Measurements from ENCODE around the gene TIMM22.

Gene TIMM22

DNA sequence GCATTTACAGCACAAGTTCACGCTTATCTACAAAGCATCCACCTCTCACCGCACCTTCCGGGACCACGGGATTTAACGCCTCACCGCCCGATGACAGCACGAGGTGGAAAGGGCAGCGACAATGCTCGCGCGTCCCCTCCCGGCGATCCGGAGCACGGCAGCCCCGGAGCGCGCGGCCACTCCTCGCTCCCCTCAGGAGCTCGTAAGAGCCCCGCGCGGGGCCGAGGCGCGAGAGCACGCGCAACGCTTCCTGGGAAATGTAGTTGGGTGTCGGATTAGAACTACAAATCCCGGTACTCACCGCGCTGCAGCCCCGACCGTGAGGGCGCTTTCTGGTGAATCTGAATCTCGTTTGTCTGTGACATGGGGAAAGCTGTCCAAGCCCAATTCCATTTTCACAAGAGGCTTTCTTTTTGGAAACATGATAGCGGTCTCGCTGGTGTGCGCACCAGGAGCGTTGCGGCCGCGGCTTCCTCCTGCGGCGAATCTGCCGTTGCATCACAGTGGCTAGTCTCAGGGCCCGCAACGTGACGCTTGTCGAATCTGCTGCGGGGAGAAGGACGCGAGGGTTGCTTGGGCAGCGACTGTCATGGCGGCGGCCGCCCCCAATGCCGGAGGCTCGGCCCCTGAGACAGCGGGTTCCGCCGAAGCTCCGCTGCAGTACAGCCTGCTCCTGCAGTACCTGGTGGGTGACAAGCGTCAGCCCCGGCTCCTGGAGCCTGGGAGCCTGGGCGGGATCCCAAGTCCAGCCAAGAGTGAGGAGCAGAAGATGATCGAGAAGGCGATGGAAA, at the start of gene TIMM22 (continued):
- TF ChIP-seq HOXD13 (CRISPR knock-in tag; IDR thresholded peaks at IDR 0.05; ENCODE audit: borderline replicate concordance) (no peak; the same call in 1 of the 2 replicates), HOXA7 (CRISPR knock-in tag; IDR thresholded peaks at IDR 0.05; ENCODE audit: borderline replicate concordance) (no peak), ZNF132 (tag by site-specific recombination; IDR thresholded peaks at IDR 0.05; ENCODE audit: borderline replicate concordance) (no peak), ZNF311 (tag by site-specific recombination; IDR thresholded peaks at IDR 0.05; ENCODE audit: borderline replicate concordance) (no peak), KLF16 (tag by site-specific recombination; IDR thresholded peaks at IDR 0.05) (peak; percentile 93), ZEB2 (tag by site-specific recombination; IDR thresholded peaks at IDR 0.05) (peak; percentile 96), ZNF560 (tag by site-specific recombination; IDR thresholded peaks at IDR 0.05; ENCODE audit: borderline replicate concordance) (no peak), ZNF23 (tag by site-specific recombination; IDR thresholded peaks at IDR 0.05; ENCODE audit: borderline replicate concordance) (no peak), ZNF707 (tag by site-specific recombination; IDR thresholded peaks at IDR 0.05) (no peak), ZNF221 (tag by site-specific recombination; IDR thresholded peaks at IDR 0.05; ENCODE audit: borderline replicate concordance) (no peak), ZFP69B (tag by site-specific recombination; IDR thresholded peaks at IDR 0.05) (peak; percentile 54), ZNF555 (tag by site-specific recombination; conservative IDR thresholded peaks at IDR 0.05) (no peak), ZNF830 (tag by site-specific recombination; IDR thresholded peaks at IDR 0.05; ENCODE audit: low read depth) (no peak), ZNF366 (tag by site-specific recombination; conservative IDR thresholded peaks at IDR 0.05) (peak; percentile 57; the same call in 1 of the 2 replicates), ZNF624 (tag by site-specific recombination; IDR thresholded peaks at IDR 0.05) (no peak), ZNF473 (tag by site-specific recombination; IDR thresholded peaks at IDR 0.05) (no peak), ZNF548 (tag by site-specific recombination; IDR thresholded peaks at IDR 0.05) (no peak), ZIC2 (tag by site-specific recombination; IDR thresholded peaks at IDR 0.05) (peak; percentile 70), ZNF121 (tag by site-specific recombination; IDR thresholded peaks at IDR 0.05) (peak; percentile 41; the same call in 1 of the 2 replicates)
- TF ChIP-seq, protein P1, sequence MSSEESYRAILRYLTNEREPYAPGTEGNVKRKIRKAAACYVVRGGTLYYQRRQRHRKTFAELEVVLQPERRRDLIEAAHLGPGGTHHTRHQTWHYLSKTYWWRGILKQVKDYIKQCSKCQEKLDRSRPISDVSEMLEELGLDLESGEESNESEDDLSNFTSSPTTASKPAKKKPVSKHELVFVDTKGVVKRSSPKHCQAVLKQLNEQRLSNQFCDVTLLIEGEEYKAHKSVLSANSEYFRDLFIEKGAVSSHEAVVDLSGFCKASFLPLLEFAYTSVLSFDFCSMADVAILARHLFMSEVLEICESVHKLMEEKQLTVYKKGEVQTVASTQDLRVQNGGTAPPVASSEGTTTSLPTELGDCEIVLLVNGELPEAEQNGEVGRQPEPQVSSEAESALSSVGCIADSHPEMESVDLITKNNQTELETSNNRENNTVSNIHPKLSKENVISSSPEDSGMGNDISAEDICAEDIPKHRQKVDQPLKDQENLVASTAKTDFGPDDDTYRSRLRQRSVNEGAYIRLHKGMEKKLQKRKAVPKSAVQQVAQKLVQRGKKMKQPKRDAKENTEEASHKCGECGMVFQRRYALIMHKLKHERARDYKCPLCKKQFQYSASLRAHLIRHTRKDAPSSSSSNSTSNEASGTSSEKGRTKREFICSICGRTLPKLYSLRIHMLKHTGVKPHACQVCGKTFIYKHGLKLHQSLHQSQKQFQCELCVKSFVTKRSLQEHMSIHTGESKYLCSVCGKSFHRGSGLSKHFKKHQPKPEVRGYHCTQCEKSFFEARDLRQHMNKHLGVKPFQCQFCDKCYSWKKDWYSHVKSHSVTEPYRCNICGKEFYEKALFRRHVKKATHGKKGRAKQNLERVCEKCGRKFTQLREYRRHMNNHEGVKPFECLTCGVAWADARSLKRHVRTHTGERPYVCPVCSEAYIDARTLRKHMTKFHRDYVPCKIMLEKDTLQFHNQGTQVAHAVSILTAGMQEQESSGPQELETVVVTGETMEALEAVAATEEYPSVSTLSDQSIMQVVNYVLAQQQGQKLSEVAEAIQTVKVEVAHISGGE (tag by site-specific recombination; conservative IDR thresholded peaks at IDR 0.05; ENCODE audit: low read depth) = peak; percentile 38; the same call in 1 of the 2 replicates
- TF ChIP-seq, protein P2, sequence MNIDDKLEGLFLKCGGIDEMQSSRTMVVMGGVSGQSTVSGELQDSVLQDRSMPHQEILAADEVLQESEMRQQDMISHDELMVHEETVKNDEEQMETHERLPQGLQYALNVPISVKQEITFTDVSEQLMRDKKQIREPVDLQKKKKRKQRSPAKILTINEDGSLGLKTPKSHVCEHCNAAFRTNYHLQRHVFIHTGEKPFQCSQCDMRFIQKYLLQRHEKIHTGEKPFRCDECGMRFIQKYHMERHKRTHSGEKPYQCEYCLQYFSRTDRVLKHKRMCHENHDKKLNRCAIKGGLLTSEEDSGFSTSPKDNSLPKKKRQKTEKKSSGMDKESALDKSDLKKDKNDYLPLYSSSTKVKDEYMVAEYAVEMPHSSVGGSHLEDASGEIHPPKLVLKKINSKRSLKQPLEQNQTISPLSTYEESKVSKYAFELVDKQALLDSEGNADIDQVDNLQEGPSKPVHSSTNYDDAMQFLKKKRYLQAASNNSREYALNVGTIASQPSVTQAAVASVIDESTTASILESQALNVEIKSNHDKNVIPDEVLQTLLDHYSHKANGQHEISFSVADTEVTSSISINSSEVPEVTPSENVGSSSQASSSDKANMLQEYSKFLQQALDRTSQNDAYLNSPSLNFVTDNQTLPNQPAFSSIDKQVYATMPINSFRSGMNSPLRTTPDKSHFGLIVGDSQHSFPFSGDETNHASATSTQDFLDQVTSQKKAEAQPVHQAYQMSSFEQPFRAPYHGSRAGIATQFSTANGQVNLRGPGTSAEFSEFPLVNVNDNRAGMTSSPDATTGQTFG (tag by site-specific recombination; IDR thresholded peaks at IDR 0.05; ENCODE audit: borderline replicate concordance) = peak; percentile 82; the same call in 1 of the 2 replicates
- TF ChIP-seq, protein P3, sequence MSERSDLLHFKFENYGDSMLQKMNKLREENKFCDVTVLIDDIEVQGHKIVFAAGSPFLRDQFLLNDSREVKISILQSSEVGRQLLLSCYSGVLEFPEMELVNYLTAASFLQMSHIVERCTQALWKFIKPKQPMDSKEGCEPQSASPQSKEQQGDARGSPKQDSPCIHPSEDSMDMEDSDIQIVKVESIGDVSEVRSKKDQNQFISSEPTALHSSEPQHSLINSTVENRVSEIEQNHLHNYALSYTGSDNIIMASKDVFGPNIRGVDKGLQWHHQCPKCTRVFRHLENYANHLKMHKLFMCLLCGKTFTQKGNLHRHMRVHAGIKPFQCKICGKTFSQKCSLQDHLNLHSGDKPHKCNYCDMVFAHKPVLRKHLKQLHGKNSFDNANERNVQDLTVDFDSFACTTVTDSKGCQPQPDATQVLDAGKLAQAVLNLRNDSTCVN (tag by site-specific recombination; optimal IDR thresholded peaks at IDR 0.05) = peak; percentile 97
- TF ChIP-seq, protein P4, sequence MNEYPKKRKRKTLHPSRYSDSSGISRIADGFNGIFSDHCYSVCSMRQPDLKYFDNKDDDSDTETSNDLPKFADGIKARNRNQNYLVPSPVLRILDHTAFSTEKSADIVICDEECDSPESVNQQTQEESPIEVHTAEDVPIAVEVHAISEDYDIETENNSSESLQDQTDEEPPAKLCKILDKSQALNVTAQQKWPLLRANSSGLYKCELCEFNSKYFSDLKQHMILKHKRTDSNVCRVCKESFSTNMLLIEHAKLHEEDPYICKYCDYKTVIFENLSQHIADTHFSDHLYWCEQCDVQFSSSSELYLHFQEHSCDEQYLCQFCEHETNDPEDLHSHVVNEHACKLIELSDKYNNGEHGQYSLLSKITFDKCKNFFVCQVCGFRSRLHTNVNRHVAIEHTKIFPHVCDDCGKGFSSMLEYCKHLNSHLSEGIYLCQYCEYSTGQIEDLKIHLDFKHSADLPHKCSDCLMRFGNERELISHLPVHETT (tag by site-specific recombination; IDR thresholded peaks at IDR 0.05) = peak; percentile 99
- TF ChIP-seq, protein P5, sequence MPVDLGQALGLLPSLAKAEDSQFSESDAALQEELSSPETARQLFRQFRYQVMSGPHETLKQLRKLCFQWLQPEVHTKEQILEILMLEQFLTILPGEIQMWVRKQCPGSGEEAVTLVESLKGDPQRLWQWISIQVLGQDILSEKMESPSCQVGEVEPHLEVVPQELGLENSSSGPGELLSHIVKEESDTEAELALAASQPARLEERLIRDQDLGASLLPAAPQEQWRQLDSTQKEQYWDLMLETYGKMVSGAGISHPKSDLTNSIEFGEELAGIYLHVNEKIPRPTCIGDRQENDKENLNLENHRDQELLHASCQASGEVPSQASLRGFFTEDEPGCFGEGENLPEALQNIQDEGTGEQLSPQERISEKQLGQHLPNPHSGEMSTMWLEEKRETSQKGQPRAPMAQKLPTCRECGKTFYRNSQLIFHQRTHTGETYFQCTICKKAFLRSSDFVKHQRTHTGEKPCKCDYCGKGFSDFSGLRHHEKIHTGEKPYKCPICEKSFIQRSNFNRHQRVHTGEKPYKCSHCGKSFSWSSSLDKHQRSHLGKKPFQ (tag by site-specific recombination; IDR thresholded peaks at IDR 0.05) = no peak; the same call in 1 of the 2 replicates
- TF ChIP-seq, protein P6, sequence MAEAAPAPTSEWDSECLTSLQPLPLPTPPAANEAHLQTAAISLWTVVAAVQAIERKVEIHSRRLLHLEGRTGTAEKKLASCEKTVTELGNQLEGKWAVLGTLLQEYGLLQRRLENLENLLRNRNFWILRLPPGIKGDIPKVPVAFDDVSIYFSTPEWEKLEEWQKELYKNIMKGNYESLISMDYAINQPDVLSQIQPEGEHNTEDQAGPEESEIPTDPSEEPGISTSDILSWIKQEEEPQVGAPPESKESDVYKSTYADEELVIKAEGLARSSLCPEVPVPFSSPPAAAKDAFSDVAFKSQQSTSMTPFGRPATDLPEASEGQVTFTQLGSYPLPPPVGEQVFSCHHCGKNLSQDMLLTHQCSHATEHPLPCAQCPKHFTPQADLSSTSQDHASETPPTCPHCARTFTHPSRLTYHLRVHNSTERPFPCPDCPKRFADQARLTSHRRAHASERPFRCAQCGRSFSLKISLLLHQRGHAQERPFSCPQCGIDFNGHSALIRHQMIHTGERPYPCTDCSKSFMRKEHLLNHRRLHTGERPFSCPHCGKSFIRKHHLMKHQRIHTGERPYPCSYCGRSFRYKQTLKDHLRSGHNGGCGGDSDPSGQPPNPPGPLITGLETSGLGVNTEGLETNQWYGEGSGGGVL (tag by site-specific recombination; IDR thresholded peaks at IDR 0.05) = peak; percentile 63

Data from HEK293 (cell line).